OCI-LY3 (cell line): ENCODE data around the gene FBLIM1.

Experiments
- EZH2phosphoT487 ChIP-seq: fragments of 200-600 bp; shearing (Covaris generic); IDR thresholded peaks from 2 replicates; pipeline ENCODE4 v1.6.1; 2018; ENCODE audit warnings: antibody characterized with exemption, mixed run types, low read depth
- TF ChIP-seq, protein P1 (sequence below): fragments of 200-600, 300-600 bp; sonication (generic); IDR thresholded peaks from 2 replicates; pipeline ENCODE4 v1.5.1; 2014; ENCODE audit warnings: antibody characterized with exemption, low read length, low read depth

DNA sequence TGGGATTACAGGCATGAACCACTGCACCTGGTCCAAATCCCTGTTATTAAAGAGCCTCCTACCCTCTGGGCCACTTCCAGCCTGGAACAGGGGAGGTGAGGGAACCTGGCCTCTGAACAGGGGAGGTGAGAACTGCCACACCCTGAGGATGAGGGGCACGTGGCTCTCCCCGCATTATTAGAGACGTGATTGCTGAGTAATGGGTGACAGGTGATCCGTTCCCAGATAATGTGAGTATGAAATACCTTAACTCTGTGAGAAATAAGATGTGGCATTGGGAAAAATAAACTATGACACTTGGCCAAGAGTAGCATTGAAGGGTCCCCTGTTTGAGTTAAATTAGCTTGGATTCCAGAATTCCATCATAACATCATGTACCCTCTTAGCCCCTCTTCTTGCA is 36.2 kb upstream of the FBLIM1 start:
- no peak for TF ChIP-seq EZH2phosphoT487
- TF ChIP-seq, protein P1, sequence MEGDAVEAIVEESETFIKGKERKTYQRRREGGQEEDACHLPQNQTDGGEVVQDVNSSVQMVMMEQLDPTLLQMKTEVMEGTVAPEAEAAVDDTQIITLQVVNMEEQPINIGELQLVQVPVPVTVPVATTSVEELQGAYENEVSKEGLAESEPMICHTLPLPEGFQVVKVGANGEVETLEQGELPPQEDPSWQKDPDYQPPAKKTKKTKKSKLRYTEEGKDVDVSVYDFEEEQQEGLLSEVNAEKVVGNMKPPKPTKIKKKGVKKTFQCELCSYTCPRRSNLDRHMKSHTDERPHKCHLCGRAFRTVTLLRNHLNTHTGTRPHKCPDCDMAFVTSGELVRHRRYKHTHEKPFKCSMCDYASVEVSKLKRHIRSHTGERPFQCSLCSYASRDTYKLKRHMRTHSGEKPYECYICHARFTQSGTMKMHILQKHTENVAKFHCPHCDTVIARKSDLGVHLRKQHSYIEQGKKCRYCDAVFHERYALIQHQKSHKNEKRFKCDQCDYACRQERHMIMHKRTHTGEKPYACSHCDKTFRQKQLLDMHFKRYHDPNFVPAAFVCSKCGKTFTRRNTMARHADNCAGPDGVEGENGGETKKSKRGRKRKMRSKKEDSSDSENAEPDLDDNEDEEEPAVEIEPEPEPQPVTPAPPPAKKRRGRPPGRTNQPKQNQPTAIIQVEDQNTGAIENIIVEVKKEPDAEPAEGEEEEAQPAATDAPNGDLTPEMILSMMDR = no peak
